IMR-90 (cell line): ENCODE data around the gene TNS3. TPM values are rescaled to one million over a fixed set of nuclear protein-coding genes. Genes with fewer than 3 reads are reported as not detected.
A peak's percentile ranks its signal among the peaks of the same experiment; 100 is the strongest.

Experiments used
- ATAC-seq: fragments of 200-7000 bp; cut with Tn5 transposase; 2 replicates; pipeline ENCODE4 v1.9.1; 2020; ENCODE audit warnings: low read depth, mild to moderate bottlenecking, moderate library complexity
- BruUV-seq: library from RNA; stranded (reverse); fragments of 400-500 nt; replicated peaks from 2 replicates; lab custom pipeline; 2021; lab: Mats Ljungman, UMichigan
- CTCF ChIA-PET: fragments of 300-600 bp; formaldehyde crosslinking; extraction: SDS; loops from one replicate; lab custom pipeline; 2021; ENCODE audit warnings: antibody characterized with exemption; lab: Yijun Ruan, JAX
- POLR2A ChIA-PET: fragments of 300-600 bp; sonication (Branson Sonifier 250); formaldehyde crosslinking; loops from one replicate; lab custom pipeline; 2022; ENCODE audit warnings: antibody characterized with exemption; ENCODE audit not compliant: unreplicated experiment; lab: Charles Lee
- DNase-seq: peaks from one replicate; pipeline ENCODE4 v3.0.0; 2013
- H2AFZ ChIP-seq: replicated peaks from 2 replicates; pipeline ENCODE3; 2013; ENCODE audit warnings: low read length, mild to moderate bottlenecking; ENCODE audit not compliant: poor library complexity
- H2AK5ac ChIP-seq: 2 replicates; pipeline ENCODE4 v1.6.1; 2013; ENCODE audit warnings: low read depth, low read length, inconsistent platforms
- H2AK9ac ChIP-seq: replicated peaks from 2 replicates; pipeline ENCODE3; 2013; ENCODE audit warnings: mild to moderate bottlenecking, low read depth, low read length, moderate library complexity; ENCODE audit not compliant: poor library complexity
- H2BK120ac ChIP-seq: 2 replicates; pipeline ENCODE4 v1.6.1; 2013; ENCODE audit warnings: low read depth, low read length, inconsistent platforms
- H2BK15ac ChIP-seq: 3 replicates; pipeline ENCODE4 v1.6.1; 2013; ENCODE audit warnings: low read depth, low read length, inconsistent platforms
- H2BK20ac ChIP-seq: 2 replicates; pipeline ENCODE4 v1.6.1; 2013; ENCODE audit warnings: low read depth, mild to moderate bottlenecking, inconsistent platforms, low read length, moderate library complexity
- H2BK5ac ChIP-seq: 2 replicates; pipeline ENCODE4 v1.6.1; 2013; ENCODE audit warnings: mild to moderate bottlenecking, low read depth, low read length, inconsistent platforms; ENCODE audit not compliant: poor library complexity, severe bottlenecking
- H3K14ac ChIP-seq: replicated peaks from 2 replicates; pipeline ENCODE4 v1.6.1; 2013; ENCODE audit warnings: low read depth, low read length, inconsistent platforms
- H3K18ac ChIP-seq: 2 replicates; pipeline ENCODE4 v1.6.1; 2013; ENCODE audit warnings: low read depth, low read length, control low read depth
- H3K23ac ChIP-seq: 2 replicates; pipeline ENCODE4 v1.6.1; 2013; ENCODE audit warnings: low read depth, low read length, inconsistent platforms
- H3K27ac ChIP-seq: 2 replicates; pipeline ENCODE4 v1.5.1; 2013; ENCODE audit warnings: mild to moderate bottlenecking, control low read depth, low read length; ENCODE audit not compliant: insufficient read depth
- H3K27me3 ChIP-seq: 2 replicates; pipeline ENCODE4 v1.6.1; 2013; ENCODE audit warnings: low read length; ENCODE audit not compliant: control insufficient read depth, insufficient read depth
- H3K36me3 ChIP-seq: 2 replicates; pipeline ENCODE4 v1.6.1; 2013; ENCODE audit warnings: low read length, mixed read lengths; ENCODE audit not compliant: control insufficient read depth, insufficient read depth
- H3K4ac ChIP-seq: 2 replicates; pipeline ENCODE4 v1.6.1; 2013; ENCODE audit warnings: low read depth, low read length, inconsistent platforms
- H3K4me1 ChIP-seq: 2 replicates; pipeline ENCODE4 v1.6.1; 2013; ENCODE audit warnings: low read length, mixed read lengths; ENCODE audit not compliant: control insufficient read depth, insufficient read depth
- H3K4me2 ChIP-seq: 2 replicates; pipeline ENCODE4 v1.6.1; 2013; ENCODE audit warnings: low read depth, mild to moderate bottlenecking, control low read depth, low read length, moderate library complexity
- H3K4me3 ChIP-seq: 2 replicates; pipeline ENCODE4 v1.5.1; 2013; ENCODE audit warnings: low read depth, mild to moderate bottlenecking, control low read depth, low read length, moderate library complexity; ENCODE audit not compliant: insufficient read depth
- H3K56ac ChIP-seq: 2 replicates; pipeline ENCODE4 v1.6.1; 2013; ENCODE audit warnings: low read length, inconsistent platforms; ENCODE audit not compliant: insufficient read depth; ENCODE audit errors: extremely low read depth
- H3K79me1 ChIP-seq, 2 experiments: 2 replicates each; pipeline ENCODE4 v1.6.1; 2013; ENCODE audit warnings: low read length in 2 of 2, inconsistent platforms in 1 of 2, low read depth in 1 of 2
- H3K9ac ChIP-seq: 2 replicates; pipeline ENCODE4 v1.6.1; 2013; ENCODE audit warnings: low read depth, low read length, control low read depth
- H3K9me1 ChIP-seq: 2 replicates; pipeline ENCODE4 v1.6.1; 2013; ENCODE audit warnings: low read length, inconsistent platforms; ENCODE audit not compliant: insufficient read depth
- H3K9me3 ChIP-seq: 2 replicates; pipeline ENCODE4 v1.6.1; 2013; ENCODE audit warnings: low read length; ENCODE audit not compliant: control insufficient read depth, insufficient read depth
- H4K20me1 ChIP-seq: 2 replicates; pipeline ENCODE4 v1.6.1; 2013; ENCODE audit warnings: low read length, inconsistent platforms; ENCODE audit not compliant: insufficient read depth
- H4K5ac ChIP-seq: 2 replicates; pipeline ENCODE4 v1.6.1; 2013; ENCODE audit warnings: mild to moderate bottlenecking, low read depth, low read length, control low read depth
- H4K8ac ChIP-seq, 2 experiments: 2 replicates each; pipeline ENCODE4 v1.6.1; 2013; ENCODE audit warnings: low read depth in 2 of 2, low read length in 2 of 2, control low read depth in 1 of 2, inconsistent platforms in 1 of 2
- H4K91ac ChIP-seq: 2 replicates; pipeline ENCODE4 v1.6.1; 2013; ENCODE audit warnings: low read depth, low read length, inconsistent platforms; ENCODE audit not compliant: insufficient read depth
- MAFK ChIP-seq: IDR thresholded peaks from 2 replicates; pipeline ENCODE4 v1.6.1; 2012; ENCODE audit warnings: low read depth, low read length, improper control_type of control experiment
- MXI1 ChIP-seq: IDR thresholded peaks from 2 replicates; pipeline ENCODE4 v1.6.1; 2012; ENCODE audit warnings: low read depth, mild to moderate bottlenecking, low read length, moderate library complexity, borderline replicate concordance
- RAD21 ChIP-seq: IDR thresholded peaks from 2 replicates; pipeline ENCODE4 v1.6.1; 2012; ENCODE audit warnings: low read length, improper control_type of control experiment
- RFX5 ChIP-seq: IDR thresholded peaks from 2 replicates; pipeline ENCODE4 v1.8.0; 2012; ENCODE audit warnings: low read depth, mild to moderate bottlenecking, low read length, moderate library complexity
- SMC3 ChIP-seq: fragments of 150-350 bp; IDR thresholded peaks from 2 replicates; pipeline ENCODE4 v1.6.1; 2016; ENCODE audit warnings: low read depth, mild to moderate bottlenecking, antibody characterized with exemption, low read length, moderate library complexity
- WGBS, 2 experiments: methylation state at CpG; one replicate each; pipeline versions ENCODE4 v1.1.5 to v1.1.7; 2013; ENCODE audit warnings: missing lambda C conversion rate in 2 of 2; ENCODE audit not compliant: insufficient read length in 1 of 2; ENCODE audit errors: extremely low coverage in 2 of 2; 5-methylcytosine and 5-hydroxymethylcytosine counted together
- dilution Hi-C: fragments of 300-500 bp; cut with HindIII; formaldehyde crosslinking; loops from one replicate; pipeline ENCODE4 v1.14.3; 2018; ENCODE audit warnings: low sequenced_read_pairs; ENCODE audit not compliant: unreplicated experiment
- in situ Hi-C: fragments of 300-500 bp; cut with MboI; formaldehyde crosslinking; loops from 3 replicates; pipeline ENCODE4 v1.14.3; 2019; ENCODE audit warnings: low sequenced_read_pairs, inconsistent platforms, mixed read lengths
- intact Hi-C: fragments of 100-400 bp; cut with micrococcal nuclease; formaldehyde crosslinking; loops from 2 replicates; pipeline ENCODE4 v1.10.0; 2022
- polyA plus RNA-seq, 3 experiments: library from polyadenylated mRNA; depleted of rRNA; stranded (reverse); fragments of >200 nt; gene quantifications; 2 replicates each; pipeline ENCODE4 v1.2.3, GENCODE V29; 2012; ENCODE audit warnings: low replicate concordance in 1 of 3
- total RNA-seq: library from RNA; depleted of rRNA; stranded (reverse); fragments of >200 nt; gene quantifications from 2 replicates; pipeline ENCODE4 v1.2.3, GENCODE V29; 2012
- TF ChIP-seq, protein P1 (sequence below): fragments of 150-350 bp; IDR thresholded peaks from 2 replicates; pipeline ENCODE4 v1.6.1; 2017; ENCODE audit warnings: mild to moderate bottlenecking, antibody characterized with exemption, low read length, low read depth

Gene TNS3
- total and polyA plus RNA-seq, 2 of the 4 experiments (the other 2 are of a cell fraction): 64.3 to 79.2 TPM

DNA sequence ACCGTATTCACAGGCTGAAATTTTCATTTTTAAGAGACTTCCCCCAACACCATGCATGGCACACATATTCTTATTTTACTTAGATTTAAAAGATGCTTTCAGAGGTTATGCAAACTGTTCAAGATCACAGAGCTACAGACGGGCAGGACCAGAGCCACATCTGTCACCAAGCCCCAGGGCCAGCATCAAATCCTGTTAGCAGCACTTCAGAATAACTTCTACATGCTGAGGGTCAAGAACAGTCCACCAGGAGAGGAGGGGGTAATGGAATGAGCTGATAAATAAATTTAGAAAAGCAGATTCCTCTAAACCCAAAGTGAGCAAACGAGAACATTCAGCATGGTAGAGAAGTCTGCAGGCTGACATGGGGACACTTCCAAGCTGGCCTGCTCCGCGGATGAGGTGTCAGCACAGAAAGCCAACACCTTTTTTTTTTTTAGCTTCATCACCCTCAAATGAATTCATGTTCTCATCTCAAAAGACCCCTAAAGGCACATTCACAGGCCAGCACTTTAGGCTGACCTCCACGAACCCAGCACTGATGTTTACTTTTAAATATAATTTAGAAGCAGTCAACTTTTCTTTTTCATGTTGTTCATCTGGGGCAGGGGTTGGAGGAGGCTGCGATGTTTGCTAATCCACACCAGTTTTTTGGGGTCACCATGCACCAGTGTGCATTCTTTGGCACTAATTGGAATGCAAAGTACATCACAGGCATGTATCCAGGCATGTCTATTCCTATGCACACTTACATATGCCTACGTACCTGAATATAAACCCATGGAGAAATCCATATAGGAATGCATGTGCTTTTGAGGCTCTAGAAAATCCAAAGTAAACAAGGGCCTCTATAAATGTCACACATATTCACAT is 249.0 kb downstream of the TNS3 start:
- WGBS, 2 experiments: 87% methylated on average over 3 of the region's 8 CpGs; no CpG with 5 or more reads in 1 of the 2 experiments
- H3K27ac ChIP-seq: peak overlapping the region; percentile 3; the same call in 1 of the 2 replicates
- peaks cover 24 to 89% of the 10 kb centered on the region in 2 experiments for H3K79me1 ChIP-seq
- H3K27me3 ChIP-seq: no peaks in the 10 kb centered on the region
- H4K5ac ChIP-seq: no peak overlapping the region
- ChIA-PET CTCF (no interaction called here), POLR2A (no interaction called here)
- no peak overlapping the region for H2AFZ ChIP-seq
- H2BK15ac ChIP-seq: no peak overlapping the region
- no peak overlapping the region for H3K56ac ChIP-seq
- no peak overlapping the region for H3K9ac ChIP-seq
- no peak overlapping the region for H2AK5ac ChIP-seq
- no peak overlapping the region for H4K91ac ChIP-seq
- H3K36me3 ChIP-seq: peaks cover 14% of the 10 kb centered on the region
- H2AK9ac ChIP-seq: no peak overlapping the region
- DNase-seq (no peak), ATAC-seq (peak; percentile 2; the same call in 1 of the 2 replicates)
- no peak overlapping the region for H3K23ac ChIP-seq
- H3K14ac ChIP-seq: no peak overlapping the region
- H3K4me1 ChIP-seq: peaks cover 51% of the 10 kb centered on the region
- H4K8ac ChIP-seq: no peak overlapping the region
- H3K9me3 ChIP-seq: no peaks in the 10 kb centered on the region
- intact Hi-C loops: no loop called here
- no peak overlapping the region for H2BK5ac ChIP-seq
- peaks cover 56% of the 10 kb centered on the region for H3K9me1 ChIP-seq
- dilution Hi-C loops: no loop called here
- no TSS peak for BruUV-seq
- peak overlapping the region; percentile 53; the same call in 1 of the 2 replicates for H3K4me2 ChIP-seq
- TF ChIP-seq RAD21: no peak
- TF ChIP-seq, protein P1, sequence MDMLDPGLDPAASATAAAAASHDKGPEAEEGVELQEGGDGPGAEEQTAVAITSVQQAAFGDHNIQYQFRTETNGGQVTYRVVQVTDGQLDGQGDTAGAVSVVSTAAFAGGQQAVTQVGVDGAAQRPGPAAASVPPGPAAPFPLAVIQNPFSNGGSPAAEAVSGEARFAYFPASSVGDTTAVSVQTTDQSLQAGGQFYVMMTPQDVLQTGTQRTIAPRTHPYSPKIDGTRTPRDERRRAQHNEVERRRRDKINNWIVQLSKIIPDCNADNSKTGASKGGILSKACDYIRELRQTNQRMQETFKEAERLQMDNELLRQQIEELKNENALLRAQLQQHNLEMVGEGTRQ: no peak
- TF ChIP-seq MAFK: no peak
- TF ChIP-seq SMC3: no peak
- no peak for TF ChIP-seq MXI1
- no peak for TF ChIP-seq RFX5
- H3K4ac ChIP-seq: no peak overlapping the region
- H2BK20ac ChIP-seq: peak overlapping the region; percentile 25; the same call in 1 of the 2 replicates
- peak overlapping the region; percentile 23; the same call in 1 of the 2 replicates for H3K18ac ChIP-seq
- in situ Hi-C loops: no loop called here
- H2BK120ac ChIP-seq: 0 out of 2 replicates have a peak overlapping the region, but pooled peaks have one; percentile 21
- peaks cover 40% of the 10 kb centered on the region for H4K20me1 ChIP-seq
- H3K4me3 ChIP-seq: no peak overlapping the region
